C4-2B (cell line): ENCODE measurements around the gene RASAL2.

Source experiments
- ZFX ChIP-seq: fragments of 450-650 bp; IDR thresholded peaks from 2 replicates; pipeline ENCODE4 v1.6.1; 2017
- TF ChIP-seq, protein P1 (sequence below): fragments of 450-650 bp; conservative IDR thresholded peaks from 2 replicates; pipeline ENCODE4 v1.5.1; 2017; ENCODE audit warnings: mild to moderate bottlenecking

DNA sequence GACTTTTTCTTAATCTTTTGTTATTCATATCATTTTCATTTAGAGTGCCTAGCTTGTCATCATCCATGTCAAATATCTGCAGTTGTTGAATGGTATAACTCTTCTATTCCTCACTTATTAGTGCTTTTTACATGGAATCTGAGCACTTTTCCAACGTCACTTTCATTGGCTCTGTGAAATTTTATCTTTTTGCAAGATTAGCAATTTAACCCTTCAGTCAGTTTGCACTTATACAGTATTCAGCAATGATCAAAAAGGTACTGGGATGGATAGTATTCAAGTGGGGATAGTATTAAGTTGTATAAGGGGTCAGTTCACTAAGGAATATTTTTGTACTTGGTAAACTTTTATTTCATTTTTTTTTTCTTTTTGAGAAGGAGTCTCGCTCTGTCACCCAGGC is 150.0 kb downstream of the RASAL2 start:
- TF ChIP-seq, protein P1, sequence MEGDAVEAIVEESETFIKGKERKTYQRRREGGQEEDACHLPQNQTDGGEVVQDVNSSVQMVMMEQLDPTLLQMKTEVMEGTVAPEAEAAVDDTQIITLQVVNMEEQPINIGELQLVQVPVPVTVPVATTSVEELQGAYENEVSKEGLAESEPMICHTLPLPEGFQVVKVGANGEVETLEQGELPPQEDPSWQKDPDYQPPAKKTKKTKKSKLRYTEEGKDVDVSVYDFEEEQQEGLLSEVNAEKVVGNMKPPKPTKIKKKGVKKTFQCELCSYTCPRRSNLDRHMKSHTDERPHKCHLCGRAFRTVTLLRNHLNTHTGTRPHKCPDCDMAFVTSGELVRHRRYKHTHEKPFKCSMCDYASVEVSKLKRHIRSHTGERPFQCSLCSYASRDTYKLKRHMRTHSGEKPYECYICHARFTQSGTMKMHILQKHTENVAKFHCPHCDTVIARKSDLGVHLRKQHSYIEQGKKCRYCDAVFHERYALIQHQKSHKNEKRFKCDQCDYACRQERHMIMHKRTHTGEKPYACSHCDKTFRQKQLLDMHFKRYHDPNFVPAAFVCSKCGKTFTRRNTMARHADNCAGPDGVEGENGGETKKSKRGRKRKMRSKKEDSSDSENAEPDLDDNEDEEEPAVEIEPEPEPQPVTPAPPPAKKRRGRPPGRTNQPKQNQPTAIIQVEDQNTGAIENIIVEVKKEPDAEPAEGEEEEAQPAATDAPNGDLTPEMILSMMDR: no peak
- no peak for TF ChIP-seq ZFX
